H9 (cell line): ENCODE results near the gene SYNPO2L. TPM values are rescaled to one million over a fixed set of nuclear protein-coding genes. Genes with fewer than 3 reads are reported as not detected.

Experiments
- DNase-seq: peaks from one replicate; pipeline ENCODE4 v3.0.0-alpha.2; 2017
- H2AFZ ChIP-seq: one replicate; pipeline ENCODE4 v1.6.1; 2013; ENCODE audit warnings: mild to moderate bottlenecking, low read length, control low read depth, moderate library complexity
- H2AK5ac ChIP-seq: 2 replicates; pipeline ENCODE4 v1.6.1; 2013; ENCODE audit warnings: low read length, control low read depth, mixed read lengths; ENCODE audit not compliant: insufficient read length
- H2BK120ac ChIP-seq: one replicate; pipeline ENCODE4 v1.6.1; 2013; ENCODE audit warnings: low read depth, mild to moderate bottlenecking, low read length, control low read depth, inconsistent platforms; ENCODE audit not compliant: poor library complexity, severe bottlenecking
- H2BK12ac ChIP-seq: 2 replicates; pipeline ENCODE4 v1.6.1; 2013; ENCODE audit warnings: low read length, control low read depth, mixed read lengths, low read depth; ENCODE audit not compliant: insufficient read length
- H2BK15ac ChIP-seq: 2 replicates; pipeline ENCODE4 v1.6.1; 2013; ENCODE audit warnings: low read depth, low read length, control low read depth
- H2BK20ac ChIP-seq: one replicate; pipeline ENCODE4 v1.6.1; 2013; ENCODE audit warnings: low read depth, mild to moderate bottlenecking, low read length, control low read depth, inconsistent platforms; ENCODE audit not compliant: poor library complexity, severe bottlenecking
- H2BK5ac ChIP-seq: 2 replicates; pipeline ENCODE4 v1.6.1; 2013; ENCODE audit warnings: low read length, control low read depth, mixed read lengths; ENCODE audit not compliant: insufficient read length
- H3K14ac ChIP-seq: 2 replicates; pipeline ENCODE4 v1.6.1; 2013; ENCODE audit warnings: low read length, control low read depth; ENCODE audit not compliant: insufficient read depth
- H3K18ac ChIP-seq: 2 replicates; pipeline ENCODE4 v1.6.1; 2013; ENCODE audit warnings: low read depth, mild to moderate bottlenecking, mixed read lengths, low read length, control low read depth; ENCODE audit not compliant: insufficient read length
- H3K23ac ChIP-seq: 2 replicates; pipeline ENCODE4 v1.6.1; 2013; ENCODE audit warnings: low read length, control low read depth, mixed read lengths, low read depth; ENCODE audit not compliant: insufficient read length
- H3K23me2 ChIP-seq: 2 replicates; pipeline ENCODE4 v1.6.1; 2013; ENCODE audit warnings: low read depth, mild to moderate bottlenecking, mixed read lengths, low read length, control low read depth; ENCODE audit not compliant: insufficient read length, poor library complexity, severe bottlenecking
- H3K27ac ChIP-seq: 2 replicates; pipeline ENCODE4 v1.5.1; 2013; ENCODE audit warnings: low read length, control low read depth, mixed read lengths, low read depth; ENCODE audit not compliant: insufficient read length
- H3K27me3 ChIP-seq: 2 replicates; pipeline ENCODE4 v1.6.1; 2013; ENCODE audit warnings: low read length, control low read depth, inconsistent platforms; ENCODE audit not compliant: insufficient read depth
- H3K4ac ChIP-seq: 2 replicates; pipeline ENCODE4 v1.6.1; 2013; ENCODE audit warnings: low read depth, mild to moderate bottlenecking, control low read depth, inconsistent platforms, low read length, moderate library complexity
- H3K4me1 ChIP-seq: 2 replicates; pipeline ENCODE4 v1.6.1; 2013; ENCODE audit warnings: low read length, control low read depth, inconsistent platforms; ENCODE audit not compliant: insufficient read depth
- H3K4me2 ChIP-seq: 2 replicates; pipeline ENCODE4 v1.6.1; 2013; ENCODE audit warnings: low read length, control low read depth, mixed read lengths; ENCODE audit not compliant: insufficient read length, insufficient read depth
- H3K56ac ChIP-seq: 2 replicates; pipeline ENCODE4 v1.6.1; 2013; ENCODE audit warnings: low read depth, mild to moderate bottlenecking, mixed read lengths, low read length, control low read depth; ENCODE audit not compliant: insufficient read length
- H3K79me1 ChIP-seq: 2 replicates; pipeline ENCODE4 v1.6.1; 2013; ENCODE audit warnings: low read depth, mild to moderate bottlenecking, moderate library complexity, low read length, control low read depth, inconsistent platforms; ENCODE audit not compliant: insufficient read depth, poor library complexity, severe bottlenecking
- H3K79me2 ChIP-seq: 2 replicates; pipeline ENCODE4 v1.6.1; 2013; ENCODE audit warnings: low read length, control low read depth, inconsistent platforms; ENCODE audit not compliant: insufficient read depth
- H3K9ac ChIP-seq: 2 replicates; pipeline ENCODE4 v1.6.1; 2013; ENCODE audit warnings: low read length, control low read depth, mixed read lengths; ENCODE audit not compliant: insufficient read length; ENCODE audit errors: extremely low read depth
- H3K9me3 ChIP-seq: one replicate; pipeline ENCODE4 v1.6.1; 2013; ENCODE audit warnings: low read depth, low read length, inconsistent platforms; ENCODE audit not compliant: control insufficient read depth
- H3T11ph ChIP-seq: one replicate; pipeline ENCODE4 v1.6.1; 2013; ENCODE audit warnings: mild to moderate bottlenecking, low read length, control low read depth, inconsistent platforms
- H4K20me1 ChIP-seq: one replicate; pipeline ENCODE4 v1.6.1; 2013; ENCODE audit not compliant: control insufficient read depth, insufficient read length, insufficient read depth
- H4K5ac ChIP-seq: 2 replicates; pipeline ENCODE4 v1.6.1; 2013; ENCODE audit warnings: low read depth, mild to moderate bottlenecking, mixed read lengths, low read length, control low read depth; ENCODE audit not compliant: insufficient read length
- H4K8ac ChIP-seq: replicated peaks from 2 replicates; pipeline ENCODE4 v1.6.1; 2013; ENCODE audit warnings: low read length, control low read depth, mixed read lengths, low read depth; ENCODE audit not compliant: insufficient read length
- H4K91ac ChIP-seq: 2 replicates; pipeline ENCODE4 v1.6.1; 2013; ENCODE audit warnings: low read depth, mild to moderate bottlenecking, moderate library complexity, mixed read lengths, low read length, control low read depth; ENCODE audit not compliant: insufficient read length
- H3K27ac Mint-ChIP-seq, 3 experiments: 2 replicates in 2 of 3; 3 replicates in 1 of 3; pipeline ENCODE4 v1.8.0; 2020 to 2021; ENCODE audit warnings: mixed read lengths in 3 of 3, mild to moderate bottlenecking in 1 of 3, moderate library complexity in 1 of 3
- H3K27me3 Mint-ChIP-seq: 2 replicates; pipeline ENCODE4 v1.8.0; 2021; ENCODE audit warnings: low read depth, mild to moderate bottlenecking, moderate library complexity, mixed read lengths
- H3K36me3 Mint-ChIP-seq, 3 experiments: 2 replicates in 2 of 3; 3 replicates in 1 of 3; pipeline ENCODE4 v1.8.0; 2020 to 2021; ENCODE audit warnings: low read depth in 3 of 3, mixed read lengths in 3 of 3; ENCODE audit not compliant: insufficient read depth in 1 of 3
- H3K4me1 Mint-ChIP-seq, 2 experiments: 2 replicates each; pipeline ENCODE4 v1.8.0; 2020; ENCODE audit warnings: mixed read lengths in 2 of 2
- H3K4me3 Mint-ChIP-seq, 2 experiments: 2 replicates in 1 of 2; 3 replicates in 1 of 2; pipeline ENCODE4 v1.8.0; 2020 to 2021; ENCODE audit warnings: mild to moderate bottlenecking in 2 of 2, mixed read lengths in 2 of 2, moderate library complexity in 1 of 2
- H3K9me3 Mint-ChIP-seq, 2 experiments: 2 replicates in 1 of 2; 3 replicates in 1 of 2; pipeline ENCODE4 v1.8.0; 2020; ENCODE audit warnings: mild to moderate bottlenecking in 2 of 2, mixed read lengths in 2 of 2, moderate library complexity in 1 of 2
- WGBS: extraction: QIAGEN DNeasy Blood & Tissue Kit; methylation state at CpG from one replicate; pipeline ENCODE4 v1.1.7; 2013; ENCODE audit warnings: missing lambda C conversion rate, low lambda C conversion rate, mixed read lengths; ENCODE audit not compliant: insufficient read length; ENCODE audit errors: extremely low coverage; 5-methylcytosine and 5-hydroxymethylcytosine counted together
- total RNA-seq: library from RNA; stranded (reverse); gene quantifications from 2 replicates; pipeline ENCODE4 v1.2.1, GENCODE V29; 2021
- TF ChIP-seq, protein P1 (sequence below): fragments of 200-600 bp; sonication (generic); conservative IDR thresholded peaks from 3 replicates; pipeline ENCODE4 v1.8.0; 2021; ENCODE audit warnings: antibody characterized with exemption, mild to moderate bottlenecking

The SYNPO2L gene
- total RNA-seq, 1 experiment from 2014 or later: 0.11 TPM

DNA sequence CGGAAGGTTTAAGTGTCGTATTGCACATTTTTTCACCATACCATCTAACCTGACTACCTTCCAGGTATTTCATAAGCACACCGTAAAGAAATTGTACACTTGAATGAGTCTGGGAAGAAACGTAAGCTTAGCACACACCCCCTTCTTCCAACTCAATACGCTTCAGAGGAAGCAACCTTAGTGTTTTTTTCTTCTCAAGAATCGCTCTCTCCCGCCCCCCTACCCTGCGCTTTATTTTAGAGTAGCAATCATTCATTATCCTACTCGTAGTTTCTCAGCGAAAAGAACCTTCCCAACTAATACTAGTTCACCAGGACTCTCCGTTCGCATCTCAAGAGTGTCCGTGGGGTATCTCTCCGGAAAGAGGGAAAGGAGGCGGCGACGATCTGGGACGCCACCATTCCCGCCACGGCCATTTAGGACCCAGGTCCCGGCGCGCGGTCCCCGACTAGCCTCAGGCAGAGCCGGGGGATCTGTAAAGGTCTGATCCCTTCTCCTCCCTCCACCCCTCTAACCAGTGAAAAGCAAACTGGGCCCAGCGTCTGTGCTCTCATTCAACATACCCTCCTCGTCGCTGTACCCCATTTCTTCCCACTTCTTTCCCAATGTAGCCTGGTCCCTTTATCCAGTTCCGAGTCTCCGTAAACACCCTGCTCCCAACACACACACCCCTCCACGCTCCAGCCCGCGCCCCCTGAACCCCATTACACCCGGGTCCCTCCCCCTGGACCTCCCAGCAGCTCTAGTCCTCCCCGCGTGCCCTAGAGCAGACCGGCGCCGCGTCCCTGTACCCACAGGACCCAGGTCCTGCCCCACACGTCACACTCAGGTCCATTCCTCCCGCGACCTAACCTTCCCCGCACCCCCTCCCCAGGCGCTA, 30.6 kb downstream of the SYNPO2L start:
- H2BK15ac ChIP-seq: no peak overlapping the region
- no peak overlapping the region for H2AK5ac ChIP-seq
- peak overlapping the region; percentile 72; the same call in 1 of the 2 replicates for H3K14ac ChIP-seq
- H4K8ac ChIP-seq: no peak overlapping the region
- no peak overlapping the region for H2BK5ac ChIP-seq
- no peak overlapping the region for H2BK20ac ChIP-seq
- no peak overlapping the region for H2BK120ac ChIP-seq
- TF ChIP-seq, protein P1, sequence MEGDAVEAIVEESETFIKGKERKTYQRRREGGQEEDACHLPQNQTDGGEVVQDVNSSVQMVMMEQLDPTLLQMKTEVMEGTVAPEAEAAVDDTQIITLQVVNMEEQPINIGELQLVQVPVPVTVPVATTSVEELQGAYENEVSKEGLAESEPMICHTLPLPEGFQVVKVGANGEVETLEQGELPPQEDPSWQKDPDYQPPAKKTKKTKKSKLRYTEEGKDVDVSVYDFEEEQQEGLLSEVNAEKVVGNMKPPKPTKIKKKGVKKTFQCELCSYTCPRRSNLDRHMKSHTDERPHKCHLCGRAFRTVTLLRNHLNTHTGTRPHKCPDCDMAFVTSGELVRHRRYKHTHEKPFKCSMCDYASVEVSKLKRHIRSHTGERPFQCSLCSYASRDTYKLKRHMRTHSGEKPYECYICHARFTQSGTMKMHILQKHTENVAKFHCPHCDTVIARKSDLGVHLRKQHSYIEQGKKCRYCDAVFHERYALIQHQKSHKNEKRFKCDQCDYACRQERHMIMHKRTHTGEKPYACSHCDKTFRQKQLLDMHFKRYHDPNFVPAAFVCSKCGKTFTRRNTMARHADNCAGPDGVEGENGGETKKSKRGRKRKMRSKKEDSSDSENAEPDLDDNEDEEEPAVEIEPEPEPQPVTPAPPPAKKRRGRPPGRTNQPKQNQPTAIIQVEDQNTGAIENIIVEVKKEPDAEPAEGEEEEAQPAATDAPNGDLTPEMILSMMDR: no peak
- Mint-ChIP-seq H3K27me3 (no peaks in the 10 kb centered on the region), H3K27ac (peak overlapping the region; percentile 99), H3K4me3 (peak overlapping the region; percentile 98), H3K36me3 (peaks cover 0 to 6% (median 0%) of the 10 kb centered on the region in 3 experiments; a peak in 2 of 7 replicates), H3K9me3 (no peaks in the 10 kb centered on the region; a peak in 1 of 5 replicates), H3K4me1 (peaks cover 14 to 17% of the 10 kb centered on the region in 2 experiments)
- no peak overlapping the region for H4K5ac ChIP-seq
- H3K4ac ChIP-seq: no peak overlapping the region
- no peak overlapping the region for H3K56ac ChIP-seq
- peaks cover 2% of the 10 kb centered on the region for H3K79me1 ChIP-seq
- peak overlapping the region; percentile 80 for H3K9ac ChIP-seq
- H2AFZ ChIP-seq: peak overlapping the region; percentile 57
- no CpG with 5 or more reads among the region's 46 CpGs for WGBS
- no peaks in the 10 kb centered on the region for H4K20me1 ChIP-seq
- H3K27ac ChIP-seq: peak overlapping the region; percentile 33
- no peaks in the 10 kb centered on the region for H3K4me1 ChIP-seq
- H4K91ac ChIP-seq: no peak overlapping the region
- H3K23ac ChIP-seq: no peak overlapping the region
- H3K9me3 ChIP-seq: no peaks in the 10 kb centered on the region
- peak overlapping the region; percentile 49 for H3K18ac ChIP-seq
- H3K4me2 ChIP-seq: peak overlapping the region; percentile 59
- peak; percentile 71 for DNase-seq
- H3T11ph ChIP-seq: no peak overlapping the region
- no peak overlapping the region for H2BK12ac ChIP-seq
- H3K27me3 ChIP-seq: no peaks in the 10 kb centered on the region
- H3K23me2 ChIP-seq: no peaks in the 10 kb centered on the region
- no peaks in the 10 kb centered on the region; the same call in 1 of the 2 replicates for H3K79me2 ChIP-seq
